Activated T-helper 2 cell treated with anti-CD3 and anti-CD28 coated beads, Interferon-gamma antibody, Interleukin-2, Interleukin-4, amounts not matched to agents 10 μg/mL and 5 μg/mL and 100 μg/mL, durations not matched to agents 14 hours and 24 hours and 36 hours (primary cell): ENCODE results near the gene SETD1A. TPM values are rescaled to one million over a fixed set of nuclear protein-coding genes. Genes with fewer than 3 reads are reported as not detected.

ENCODE experiments used
- DNase-seq: peaks from one replicate; pipeline ENCODE4 v3.0.0; 2021; ENCODE audit warnings: low spot score
- H3K27ac Mint-ChIP-seq: one replicate; pipeline ENCODE4 v1.8.0; 2021; ENCODE audit warnings: mixed read lengths
- H3K27me3 Mint-ChIP-seq: one replicate; pipeline ENCODE4 v1.8.0; 2021; ENCODE audit warnings: low read depth, mixed read lengths
- H3K36me3 Mint-ChIP-seq: one replicate; pipeline ENCODE4 v1.8.0; 2021; ENCODE audit warnings: low read depth, mixed read lengths
- H3K4me1 Mint-ChIP-seq: one replicate; pipeline ENCODE4 v1.8.0; 2021; ENCODE audit warnings: low read depth, mixed read lengths
- H3K4me3 Mint-ChIP-seq: one replicate; pipeline ENCODE4 v1.8.0; 2021; ENCODE audit warnings: low read depth, mild to moderate bottlenecking, moderate library complexity, mixed read lengths
- H3K9me3 Mint-ChIP-seq: one replicate; pipeline ENCODE4 v1.8.0; 2021; ENCODE audit warnings: mixed read lengths
- intact Hi-C: fragments of 100-400 bp; cut with micrococcal nuclease; formaldehyde crosslinking; loops from one replicate; pipeline ENCODE4 v1.15.1; 2023
- total RNA-seq: library from RNA; stranded (reverse); gene quantifications from 2 replicates; pipeline ENCODE4 v1.2.3, GENCODE V29; 2022

Gene SETD1A
- total RNA-seq, 1 donor from 2014 or later = 28.9 TPM

- DNase-seq = no peak
- H3K4me3 Mint-ChIP-seq = no peak overlapping the region
- intact Hi-C loops = no loop called here
- H3K27me3 Mint-ChIP-seq = no peaks in the 10 kb centered on the region
- no peak overlapping the region for H3K27ac Mint-ChIP-seq
- no peaks in the 10 kb centered on the region for H3K4me1 Mint-ChIP-seq
- peaks cover 73% of the 10 kb centered on the region for H3K36me3 Mint-ChIP-seq
- no peaks in the 10 kb centered on the region for H3K9me3 Mint-ChIP-seq
These were observed 7.9 kb downstream of the SETD1A start for GRCh38 chr16:30965436-30965835.

GRCh38 chr16:30966033-30966619 lies 8.6 kb downstream of the SETD1A start:
- Mint-ChIP-seq H3K4me1 (no peaks in the 10 kb centered on the region), H3K36me3 (peaks cover 75% of the 10 kb centered on the region), H3K27ac (no peak overlapping the region), H3K4me3 (no peak overlapping the region), H3K9me3 (no peaks in the 10 kb centered on the region), H3K27me3 (no peaks in the 10 kb centered on the region)
- no peak for DNase-seq
- intact Hi-C loops = no loop called here

- Mint-ChIP-seq H3K4me3 (no peak overlapping the region), H3K4me1 (no peaks in the 10 kb centered on the region), H3K27me3 (no peaks in the 10 kb centered on the region), H3K27ac (no peak overlapping the region), H3K36me3 (peaks cover 75% of the 10 kb centered on the region), H3K9me3 (no peaks in the 10 kb centered on the region)
- DNase-seq = no peak
- intact Hi-C loops = no loop called here
These were observed 10.2 kb downstream of the SETD1A start for GRCh38 chr16:30967795-30968194.

GRCh38 chr16:30969246-30969842 lies 11.8 kb downstream of the SETD1A start:
- Mint-ChIP-seq H3K27ac (no peak overlapping the region), H3K4me3 (no peak overlapping the region), H3K36me3 (peaks cover 76% of the 10 kb centered on the region), H3K27me3 (no peaks in the 10 kb centered on the region), H3K4me1 (no peaks in the 10 kb centered on the region), H3K9me3 (no peaks in the 10 kb centered on the region)
- no peak for DNase-seq
- intact Hi-C loops = no loop called here

- no peaks in the 10 kb centered on the region for H3K4me1 Mint-ChIP-seq
- H3K9me3 Mint-ChIP-seq = no peaks in the 10 kb centered on the region
- no peak overlapping the region for H3K27ac Mint-ChIP-seq
- no peak for DNase-seq
- H3K4me3 Mint-ChIP-seq = no peak overlapping the region
- peaks cover 68% of the 10 kb centered on the region for H3K36me3 Mint-ChIP-seq
- H3K27me3 Mint-ChIP-seq = no peaks in the 10 kb centered on the region
- intact Hi-C loops = no loop called here
These were observed 13.7 kb downstream of the SETD1A start for GRCh38 chr16:30971298-30971697.

GRCh38 chr16:30972872-30973271 lies 15.3 kb downstream of the SETD1A start:
- Mint-ChIP-seq H3K4me3 (no peak overlapping the region), H3K9me3 (no peaks in the 10 kb centered on the region), H3K4me1 (no peaks in the 10 kb centered on the region), H3K36me3 (peaks cover 64% of the 10 kb centered on the region), H3K27me3 (no peaks in the 10 kb centered on the region), H3K27ac (no peak overlapping the region)
- DNase-seq = no peak
- intact Hi-C loops = no loop called here

GRCh38 chr16:30974348-30974747 lies 16.8 kb downstream of the SETD1A start:
- Mint-ChIP-seq H3K4me3 (no peak overlapping the region), H3K4me1 (no peaks in the 10 kb centered on the region), H3K9me3 (no peaks in the 10 kb centered on the region), H3K36me3 (peaks cover 64% of the 10 kb centered on the region), H3K27me3 (no peaks in the 10 kb centered on the region), H3K27ac (no peak overlapping the region)
- DNase-seq = no peak
- intact Hi-C loops = no loop called here

- no peak overlapping the region for H3K4me3 Mint-ChIP-seq
- intact Hi-C loops = no loop called here
- H3K36me3 Mint-ChIP-seq = peaks cover 62% of the 10 kb centered on the region
- no peaks in the 10 kb centered on the region for H3K27me3 Mint-ChIP-seq
- H3K4me1 Mint-ChIP-seq = no peaks in the 10 kb centered on the region
- no peak overlapping the region for H3K27ac Mint-ChIP-seq
- H3K9me3 Mint-ChIP-seq = no peaks in the 10 kb centered on the region
- DNase-seq = no peak
These were observed 18.9 kb downstream of the SETD1A start for GRCh38 chr16:30976486-30976885.

GRCh38 chr16:30977502-30977901 lies 19.9 kb downstream of the SETD1A start:
- DNase-seq = no peak
- Mint-ChIP-seq H3K27ac (no peak overlapping the region), H3K36me3 (peaks cover 61% of the 10 kb centered on the region), H3K9me3 (no peaks in the 10 kb centered on the region), H3K4me3 (no peak overlapping the region), H3K4me1 (no peaks in the 10 kb centered on the region), H3K27me3 (no peaks in the 10 kb centered on the region)
- intact Hi-C loops = no loop called here

- Mint-ChIP-seq H3K27me3 (no peaks in the 10 kb centered on the region), H3K4me1 (no peaks in the 10 kb centered on the region), H3K4me3 (no peak overlapping the region), H3K27ac (no peak overlapping the region), H3K9me3 (no peaks in the 10 kb centered on the region), H3K36me3 (peaks cover 51% of the 10 kb centered on the region)
- intact Hi-C loops = no loop called here
- no peak for DNase-seq
These were observed 21.8 kb downstream of the SETD1A start for GRCh38 chr16:30979170-30980022.

- no peak overlapping the region for H3K27ac Mint-ChIP-seq
- no peak for DNase-seq
- H3K27me3 Mint-ChIP-seq = no peaks in the 10 kb centered on the region
- H3K9me3 Mint-ChIP-seq = no peaks in the 10 kb centered on the region
- H3K4me1 Mint-ChIP-seq = peaks cover under 1% of the 10 kb centered on the region
- no peak overlapping the region for H3K4me3 Mint-ChIP-seq
- intact Hi-C loops = no loop called here
- peaks cover 49% of the 10 kb centered on the region for H3K36me3 Mint-ChIP-seq
These were observed 22.4 kb downstream of the SETD1A start for GRCh38 chr16:30980023-30980371.

- DNase-seq = no peak
- H3K4me1 Mint-ChIP-seq = peaks cover 4% of the 10 kb centered on the region
- no peaks in the 10 kb centered on the region for H3K27me3 Mint-ChIP-seq
- H3K9me3 Mint-ChIP-seq = no peaks in the 10 kb centered on the region
- H3K4me3 Mint-ChIP-seq = no peak overlapping the region
- no peak overlapping the region for H3K27ac Mint-ChIP-seq
- intact Hi-C loops = no loop called here
- H3K36me3 Mint-ChIP-seq = peaks cover 49% of the 10 kb centered on the region
These were observed 22.9 kb downstream of the SETD1A start for GRCh38 chr16:30980434-30980833.

- Mint-ChIP-seq H3K36me3 (peaks cover 44% of the 10 kb centered on the region), H3K4me3 (no peak overlapping the region), H3K27ac (no peak overlapping the region), H3K27me3 (no peaks in the 10 kb centered on the region), H3K4me1 (peaks cover 4% of the 10 kb centered on the region), H3K9me3 (no peaks in the 10 kb centered on the region)
- intact Hi-C loops = no loop called here
- no peak for DNase-seq
These were observed 23.4 kb downstream of the SETD1A start for GRCh38 chr16:30980959-30981358.
